ENCODE data around the gene ELK3. TPM values are rescaled to one million over a fixed set of nuclear protein-coding genes. Genes with fewer than 3 reads are reported as not detected.
A peak's percentile ranks its signal among the peaks of the same experiment; 100 is the strongest.

Gene ELK3
- polyA plus RNA-seq, 2 of the 4 experiments (the other 2 are of a cell fraction) = 33.1 to 38.6 TPM

GRCh38 chr12:96234591-96235483 is 40.7 kb downstream of the ELK3 start:
- peak; percentile 54 for TF ChIP-seq MAFK (IDR thresholded peaks at IDR 0.05; ENCODE audit: partially characterized antibody)
- no peak for TF ChIP-seq HOXB5 (CRISPR knock-in tag; IDR thresholded peaks at IDR 0.05)
- Histone ChIP-seq H3K4me1 (peaks cover 7% of the 10 kb centered on the region), H3K4me3 (no peak overlapping the region), H3K4me2 (no peak overlapping the region), H3K9me3 (no peaks in the 10 kb centered on the region), H3K27ac (peak overlapping the region in 1 of 2 experiments; percentile 41; a peak in 1 of 6 replicates)
- CTCF ChIA-PET = interaction anchor here (1.1 to 1.6 kb wide), 2 partner anchors 14 to 19 kb away, joined by 3 to 4 read pairs; no protein-coding TSS in a partner anchor
- ATAC-seq (no peak), DNase-seq (ENCODE audit: low read depth in 1 of 2, low spot score in 1 of 2) (no peak), FAIRE-seq (no peak)
- POLR2A ChIA-PET = interaction anchor here (0.6 kb wide), 1 partner anchor 9 kb away, joined by 7 read pairs; no protein-coding TSS in a partner anchor
- 94% methylated on average over 21 of the region's 22 CpGs for WGBS (ENCODE audit: missing lambda C conversion rate)

- peak in 1 of 2 experiments; percentile 23 for DNase-seq (ENCODE audit: low read depth in 1 of 2, low spot score in 1 of 2)
- CTCF ChIA-PET = interaction anchor here (1.1 kb wide), 1 partner anchor 20 kb away, joined by 4 read pairs; no protein-coding TSS in a partner anchor
- POLR2A ChIA-PET = interaction anchor here (0.6 kb wide), 1 partner anchor 8 kb away, joined by 7 read pairs; no protein-coding TSS in a partner anchor
- no peaks in the 10 kb centered on the region for H3K9me3 ChIP-seq
- H3K4me2 ChIP-seq = no peak overlapping the region
- WGBS (ENCODE audit: missing lambda C conversion rate) = 31% methylated on average over 5 of the region's 5 CpGs
- H3K27ac ChIP-seq = peak overlapping the region in 1 of 2 experiments; percentile 41; a peak in 1 of 6 replicates
- no peak for FAIRE-seq
- H3K4me3 ChIP-seq = no peak overlapping the region
- no peak for TF ChIP-seq MAFK (IDR thresholded peaks at IDR 0.05; ENCODE audit: partially characterized antibody)
- no peak for TF ChIP-seq CBX8 (IDR thresholded peaks at IDR 0.05)
- TF ChIP-seq USF2 (IDR thresholded peaks at IDR 0.05) = no peak
- TF ChIP-seq KDM5A (IDR thresholded peaks at IDR 0.05) = no peak
- no peak for TF ChIP-seq EHF (CRISPR knock-in tag; IDR thresholded peaks at IDR 0.05)
- no peak for TF ChIP-seq RCOR1 (IDR thresholded peaks at IDR 0.05; ENCODE audit: low read depth, low read length)
- no peak for TF ChIP-seq JUN (IDR thresholded peaks at IDR 0.05)
- TF ChIP-seq NPAS2 (CRISPR knock-in tag; IDR thresholded peaks at IDR 0.05; ENCODE audit: borderline replicate concordance) = no peak
- no peak for TF ChIP-seq HOXB5 (CRISPR knock-in tag; IDR thresholded peaks at IDR 0.05)
- TF ChIP-seq RFX5 (IDR thresholded peaks at IDR 0.05) = no peak
- no peak for TF ChIP-seq ZC3H11A (IDR thresholded peaks at IDR 0.05)
- TF ChIP-seq CHD4 (IDR thresholded peaks at IDR 0.05; ENCODE audit: borderline replicate concordance) = no peak
- TF ChIP-seq JUNB (IDR thresholded peaks at IDR 0.05) = no peak
- no peak for TF ChIP-seq HEYL (CRISPR knock-in tag; IDR thresholded peaks at IDR 0.05)
- no peak for TF ChIP-seq MAZ (IDR thresholded peaks at IDR 0.05; ENCODE audit: borderline replicate concordance, low read depth, low read length)
- ATAC-seq = no peak
- H3K4me1 ChIP-seq = peaks cover 7% of the 10 kb centered on the region
Observed at GRCh38 chr12:96235484-96235826, 41.3 kb downstream of the ELK3 start.

- DNase-seq (ENCODE audit: low read depth in 1 of 2, low spot score in 1 of 2) = no peak
- Histone ChIP-seq H3K4me1 (peaks cover 7% of the 10 kb centered on the region), H3K4me3 (no peak overlapping the region), H3K9me3 (no peaks in the 10 kb centered on the region), H3K4me2 (no peak overlapping the region), H3K27ac (no peak overlapping the region)
- FAIRE-seq = no peak
- TF ChIP-seq RARB (CRISPR knock-in tag; IDR thresholded peaks at IDR 0.05) (no peak), ELK1 (IDR thresholded peaks at IDR 0.05; ENCODE audit: low read depth, low read length) (no peak), CHD4 (IDR thresholded peaks at IDR 0.05; ENCODE audit: borderline replicate concordance) (no peak), CHD2 (IDR thresholded peaks at IDR 0.05; ENCODE audit: low read length, partially characterized antibody) (no peak), HMGXB4 (CRISPR knock-in tag; IDR thresholded peaks at IDR 0.05; ENCODE audit: borderline replicate concordance) (no peak), ZC3H11A (IDR thresholded peaks at IDR 0.05) (no peak), KDM5A (IDR thresholded peaks at IDR 0.05) (no peak), ZFP36 (IDR thresholded peaks at IDR 0.05; ENCODE audit: borderline replicate concordance, partially characterized antibody) (no peak), JUN (IDR thresholded peaks at IDR 0.05) (no peak), ZSCAN20 (CRISPR knock-in tag; IDR thresholded peaks at IDR 0.05) (no peak), BHLHE40 (IDR thresholded peaks at IDR 0.05; ENCODE audit: low read depth, low read length) (no peak), EHMT2 (IDR thresholded peaks at IDR 0.05; ENCODE audit: low read depth) (no peak), SMC3 (IDR thresholded peaks at IDR 0.05) (no peak), CBX2 (IDR thresholded peaks at IDR 0.05; ENCODE audit: borderline replicate concordance, low read depth) (no peak), ESRRA (IDR thresholded peaks at IDR 0.05; ENCODE audit: borderline replicate concordance, low read length) (no peak)
- ChIA-PET POLR2A (no interaction called here), CTCF (no interaction called here)
- 86% methylated on average over 18 of the region's 18 CpGs for WGBS (ENCODE audit: missing lambda C conversion rate)
- peak in 1 of 2 experiments; percentile 35; a peak in 3 of 6 replicates for ATAC-seq
Observed at GRCh38 chr12:96236221-96236822, 42.1 kb downstream of the ELK3 start.

All from A549 (cell line).